PC-3 (cell line): ENCODE data around the gene ORC4. TPM values are rescaled to one million over a fixed set of nuclear protein-coding genes. Genes with fewer than 3 reads are reported as not detected.

ENCODE experiments used
- ATAC-seq: fragments of 200-7000 bp; cut with Tn5 transposase; 2 replicates; pipeline ENCODE4 v1.9.1; 2020; ENCODE audit warnings: mild to moderate bottlenecking, moderate library complexity
- BruUV-seq: library from RNA; stranded (reverse); fragments of 400-500 nt; replicated peaks from 2 replicates; lab custom pipeline; 2021; lab: Mats Ljungman, UMichigan
- CTCF ChIA-PET: fragments of 300-600 bp; sonication (Branson Sonifier 250); formaldehyde crosslinking; loops from one replicate; lab custom pipeline; 2022; ENCODE audit warnings: antibody characterized with exemption; lab: Charles Lee
- POLR2A ChIA-PET: fragments of 300-600 bp; sonication (Branson Sonifier 250); formaldehyde crosslinking; loops from one replicate; lab custom pipeline; 2022; ENCODE audit warnings: antibody characterized with exemption; ENCODE audit not compliant: unreplicated experiment; lab: Charles Lee
- DNase-seq: peaks from one replicate; pipeline ENCODE4 v3.0.0-alpha.2; 2015
- H2AFZ ChIP-seq: fragments of 300-600 bp; sonication (generic); 2 replicates; pipeline ENCODE4 v1.6.0; 2016; ENCODE audit warnings: antibody characterized with exemption, low read length
- H3F3A ChIP-seq: fragments of 300-600 bp; sonication (generic); one replicate; pipeline ENCODE4 v1.6.0; 2017; ENCODE audit warnings: antibody characterized with exemption, low read length, control low read depth, mild to moderate bottlenecking; ENCODE audit not compliant: unreplicated experiment
- H3K27ac ChIP-seq: fragments of 300-600 bp; sonication (generic); 2 replicates; pipeline ENCODE4 v1.5.1; 2016; ENCODE audit warnings: mild to moderate bottlenecking, low read length
- H3K27me3 ChIP-seq: fragments of 300-600 bp; sonication (generic); 2 replicates; pipeline ENCODE4 v1.6.1; 2016; ENCODE audit warnings: low read length, mixed read lengths
- H3K36me3 ChIP-seq: fragments of 300-600 bp; sonication (generic); 2 replicates; pipeline ENCODE4 v1.6.1; 2016; ENCODE audit warnings: low read depth, mixed run types, low read length, mixed read lengths
- H3K4me1 ChIP-seq: fragments of 300-600 bp; sonication (generic); 2 replicates; pipeline ENCODE4 v1.5.1; 2016; ENCODE audit warnings: low read length; ENCODE audit not compliant: insufficient read depth
- H3K4me2 ChIP-seq: fragments of 300-600 bp; sonication (generic); 2 replicates; pipeline ENCODE4 v1.6.0; 2016; ENCODE audit warnings: low read length
- H3K4me3 ChIP-seq: fragments of 300-600 bp; sonication (generic); 2 replicates; pipeline ENCODE4 v1.5.1; 2016; ENCODE audit warnings: mild to moderate bottlenecking, low read length, mixed read lengths
- H3K79me2 ChIP-seq: fragments of 300-600 bp; sonication (generic); 2 replicates; pipeline ENCODE4 v1.6.1; 2017; ENCODE audit warnings: low read length, mixed read lengths
- H3K9ac ChIP-seq: fragments of 300-600 bp; sonication (generic); 2 replicates; pipeline ENCODE4 v1.6.0; 2016; ENCODE audit warnings: mild to moderate bottlenecking, low read length
- H3K9me2 ChIP-seq: fragments of 300-600 bp; sonication (generic); replicated peaks from 2 replicates; pipeline ENCODE4 v1.6.1; 2016; ENCODE audit warnings: mixed run types, low read length, mixed read lengths
- H3K9me3 ChIP-seq: fragments of 300-600 bp; sonication (generic); 2 replicates; pipeline ENCODE4 v1.6.1; 2016; ENCODE audit warnings: low read length, mixed read lengths
- H4K20me1 ChIP-seq: fragments of 300-600 bp; sonication (generic); 2 replicates; pipeline ENCODE4 v1.6.1; 2016; ENCODE audit warnings: low read length, mixed read lengths
- CTCF ChIP-seq: fragments of 300-600 bp; sonication (generic); conservative IDR thresholded peaks from 2 replicates; pipeline ENCODE4 v1.5.1; 2017; ENCODE audit warnings: antibody characterized with exemption, low read depth, mild to moderate bottlenecking, low read length
- EZH2 ChIP-seq: fragments of 300-600 bp; sonication (generic); IDR thresholded peaks from one replicate; pipeline ENCODE4 v1.6.1; 2017; ENCODE audit warnings: antibody characterized with exemption, mild to moderate bottlenecking, low read length; ENCODE audit not compliant: unreplicated experiment
- EZH2phosphoT487 ChIP-seq: fragments of 300-600 bp; sonication (generic); IDR thresholded peaks from 2 replicates; pipeline ENCODE4 v1.6.1; 2018; ENCODE audit warnings: mild to moderate bottlenecking, antibody characterized with exemption, low read length, borderline replicate concordance
- intact Hi-C: fragments of 100-400 bp; cut with micrococcal nuclease; formaldehyde crosslinking; loops from 2 replicates; pipeline ENCODE4 v1.9.0; 2023
- total RNA-seq: library from RNA; depleted of rRNA; stranded (reverse); fragments of >200 nt; gene quantifications from 2 replicates; pipeline ENCODE4 v1.2.3, GENCODE V29; 2014

ORC4 gene
- total RNA-seq, 1 experiment from 2014 or later: 65.9 TPM

GRCh38 chr2:148039783-148040182 is 19.2 kb upstream of the ORC4 start:
- H3K9me3 ChIP-seq: no peaks in the 10 kb centered on the region
- no peaks in the 10 kb centered on the region for H3K36me3 ChIP-seq
- ChIA-PET CTCF (no interaction called here), POLR2A (no interaction called here)
- no peaks in the 10 kb centered on the region for H3K27me3 ChIP-seq
- H4K20me1 ChIP-seq: no peaks in the 10 kb centered on the region
- TF ChIP-seq CTCF (no peak), EZH2phosphoT487 (no peak), EZH2 (no peak)
- H3K9ac ChIP-seq: no peak overlapping the region
- DNase-seq (no peak), ATAC-seq (no peak)
- no peak overlapping the region for H3K4me2 ChIP-seq
- no peak overlapping the region for H3K4me3 ChIP-seq
- intact Hi-C loops: no loop called here
- H3K4me1 ChIP-seq: peaks cover 6% of the 10 kb centered on the region; the same call in 1 of the 2 replicates
- no peaks in the 10 kb centered on the region for H3K9me2 ChIP-seq
- H3K27ac ChIP-seq: no peak overlapping the region
- no peaks in the 10 kb centered on the region for H3K79me2 ChIP-seq
- H3F3A ChIP-seq: no peaks in the 10 kb centered on the region
- BruUV-seq: no TSS peak
- H2AFZ ChIP-seq: no peak overlapping the region

- no peaks in the 10 kb centered on the region for H3K27me3 ChIP-seq
- DNase-seq (no peak), ATAC-seq (no peak)
- no TSS peak for BruUV-seq
- no peaks in the 10 kb centered on the region for H3K4me1 ChIP-seq
- H3K4me3 ChIP-seq: no peak overlapping the region
- no peaks in the 10 kb centered on the region for H3K36me3 ChIP-seq
- TF ChIP-seq CTCF (no peak), EZH2 (no peak), EZH2phosphoT487 (no peak)
- H3K9me3 ChIP-seq: no peaks in the 10 kb centered on the region
- H3K79me2 ChIP-seq: peaks cover 15% of the 10 kb centered on the region
- CTCF ChIA-PET: no interaction called here
- H3K9ac ChIP-seq: no peak overlapping the region
- H3K4me2 ChIP-seq: no peak overlapping the region
- POLR2A ChIA-PET: no interaction called here
- H4K20me1 ChIP-seq: no peaks in the 10 kb centered on the region
- no peaks in the 10 kb centered on the region for H3K9me2 ChIP-seq
- no peak overlapping the region for H2AFZ ChIP-seq
- H3K27ac ChIP-seq: no peak overlapping the region
- intact Hi-C loops: no loop called here
- no peaks in the 10 kb centered on the region for H3F3A ChIP-seq
Measured at GRCh38 chr2:148032215-148032614, 11.7 kb upstream of the ORC4 start.

GRCh38 chr2:148031152-148031551 is 10.6 kb upstream of the ORC4 start:
- CTCF ChIA-PET: no interaction called here
- no peaks in the 10 kb centered on the region for H4K20me1 ChIP-seq
- no peak for TF ChIP-seq EZH2
- no peak for TF ChIP-seq EZH2phosphoT487
- no peak for TF ChIP-seq CTCF
- peaks cover 20% of the 10 kb centered on the region for H3K79me2 ChIP-seq
- BruUV-seq: no TSS peak
- H3F3A ChIP-seq: no peaks in the 10 kb centered on the region
- intact Hi-C loops: no loop called here
- H3K9ac ChIP-seq: no peak overlapping the region
- no peak overlapping the region for H3K27ac ChIP-seq
- no peaks in the 10 kb centered on the region for H3K4me1 ChIP-seq
- no peaks in the 10 kb centered on the region for H3K36me3 ChIP-seq
- H3K4me2 ChIP-seq: no peak overlapping the region
- H3K9me2 ChIP-seq: no peaks in the 10 kb centered on the region
- H3K4me3 ChIP-seq: no peak overlapping the region
- POLR2A ChIA-PET: no interaction called here
- DNase-seq (no peak), ATAC-seq (no peak)
- no peaks in the 10 kb centered on the region for H3K27me3 ChIP-seq
- H3K9me3 ChIP-seq: no peaks in the 10 kb centered on the region
- H2AFZ ChIP-seq: no peak overlapping the region
